Neural cell (in vitro differentiated cells): ENCODE results near the gene CCDC87. TPM values are rescaled to one million over a fixed set of nuclear protein-coding genes. Genes with fewer than 3 reads are reported as not detected.

Source experiments
- H2AFZ ChIP-seq: fragments of 200-600, 300-800 bp; sonication (generic), shearing (Covaris generic); 2 replicates; pipeline ENCODE4 v1.6.0; 2014; ENCODE audit warnings: low read depth, mild to moderate bottlenecking, antibody characterized with exemption, low read length, moderate library complexity
- H3F3A ChIP-seq: fragments of 200-600 bp; shearing (Covaris generic); 2 replicates; pipeline ENCODE4 v1.6.1; 2016; ENCODE audit warnings: mild to moderate bottlenecking, moderate library complexity, mixed read lengths, antibody characterized with exemption, low read length; ENCODE audit not compliant: insufficient read depth, poor library complexity, severe bottlenecking
- H3K27ac ChIP-seq: fragments of 200-600, 300-800 bp; sonication (generic), shearing (Covaris generic); 2 replicates; pipeline ENCODE4 v1.5.1; 2014; ENCODE audit warnings: mild to moderate bottlenecking, low read length, moderate library complexity
- H3K27me3 ChIP-seq: fragments of 300-800, 200-600 bp; sonication (generic), shearing (Covaris generic); 2 replicates; pipeline ENCODE4 v1.6.0; 2014; ENCODE audit warnings: mild to moderate bottlenecking, low read depth, low read length, moderate library complexity; ENCODE audit not compliant: insufficient read depth
- H3K36me3 ChIP-seq: fragments of 300-800, 200-600 bp; sonication (generic), shearing (Covaris generic); 2 replicates; pipeline ENCODE4 v1.5.1; 2014; ENCODE audit warnings: mild to moderate bottlenecking, antibody characterized with exemption, low read length, moderate library complexity; ENCODE audit not compliant: insufficient read depth
- H3K4me2 ChIP-seq: fragments of 300-800, 200-600 bp; sonication (generic), shearing (Covaris generic); 2 replicates; pipeline ENCODE4 v1.6.0; 2014; ENCODE audit warnings: mild to moderate bottlenecking, low read length
- H3K4me3 ChIP-seq: fragments of 300-800, 200-600 bp; sonication (generic), shearing (Covaris generic); 2 replicates; pipeline ENCODE4 v1.5.1; 2014; ENCODE audit warnings: mild to moderate bottlenecking, low read length, moderate library complexity
- H3K79me2 ChIP-seq: fragments of 200-600 bp; shearing (Covaris generic); replicated peaks from 2 replicates; pipeline ENCODE4 v1.6.0; 2014; ENCODE audit warnings: mild to moderate bottlenecking, low read length, moderate library complexity; ENCODE audit not compliant: insufficient read depth
- H3K9ac ChIP-seq: fragments of 300-800, 200-600 bp; sonication (generic), shearing (Covaris generic); 2 replicates; pipeline ENCODE4 v1.6.1; 2016; ENCODE audit warnings: mild to moderate bottlenecking, low read length, mixed read lengths
- H3K9me2 ChIP-seq: fragments of 200-600 bp; shearing (Covaris generic); 2 replicates; pipeline ENCODE4 v1.6.1; 2016; ENCODE audit warnings: mild to moderate bottlenecking, low read length, mixed read lengths; ENCODE audit not compliant: insufficient read depth
- H3K9me3 ChIP-seq: fragments of 200-600, 300-800 bp; sonication (generic), shearing (Covaris generic); 2 replicates; pipeline ENCODE4 v1.6.1; 2016; ENCODE audit warnings: mild to moderate bottlenecking, mixed run types, low read length, moderate library complexity, mixed read lengths
- H4K20me1 ChIP-seq: fragments of 200-600 bp; shearing (Covaris generic); 2 replicates; pipeline ENCODE4 v1.6.1; 2016; ENCODE audit warnings: mild to moderate bottlenecking, mixed run types; ENCODE audit not compliant: insufficient read depth
- CTCF ChIP-seq: fragments of 450-650 bp; IDR thresholded peaks from 2 replicates; pipeline ENCODE4 v1.5.1; 2014; ENCODE audit warnings: antibody characterized with exemption, mild to moderate bottlenecking, moderate library complexity; ENCODE audit not compliant: poor library complexity, severe bottlenecking
- EP300 ChIP-seq: fragments of 450-650 bp; conservative IDR thresholded peaks from 2 replicates; pipeline ENCODE4 v1.6.1; 2014; ENCODE audit warnings: antibody characterized with exemption, mild to moderate bottlenecking, moderate library complexity; ENCODE audit not compliant: poor library complexity, severe bottlenecking
- EZH2 ChIP-seq: fragments of 200-600, 300-800 bp; shearing (Covaris generic), sonication (generic); IDR thresholded peaks from 2 replicates; pipeline ENCODE4 v1.6.1; 2014; ENCODE audit warnings: antibody characterized with exemption, low read length, borderline replicate concordance, mild to moderate bottlenecking; ENCODE audit not compliant: insufficient read depth, poor library complexity, severe bottlenecking
- MXI1 ChIP-seq: fragments of 450-650 bp; conservative IDR thresholded peaks from 2 replicates; pipeline ENCODE4 v1.6.1; 2014; ENCODE audit warnings: antibody characterized with exemption, mild to moderate bottlenecking; ENCODE audit not compliant: poor library complexity, severe bottlenecking
- POLR2AphosphoS5 ChIP-seq: IDR thresholded peaks from 2 replicates; pipeline ENCODE4 v1.6.1; 2012
- RAD21 ChIP-seq: fragments of 450-650 bp; conservative IDR thresholded peaks from 2 replicates; pipeline ENCODE4 v1.6.1; 2014; ENCODE audit warnings: antibody characterized with exemption, mild to moderate bottlenecking, moderate library complexity
- REST ChIP-seq: IDR thresholded peaks from 2 replicates; pipeline ENCODE4 v1.6.1; 2012; ENCODE audit warnings: borderline replicate concordance
- SMC3 ChIP-seq: fragments of 450-650 bp; conservative IDR thresholded peaks from 2 replicates; pipeline ENCODE4 v1.6.1; 2014; ENCODE audit warnings: antibody characterized with exemption, mild to moderate bottlenecking, moderate library complexity; ENCODE audit not compliant: poor library complexity
- TAF1 ChIP-seq: IDR thresholded peaks from 2 replicates; pipeline ENCODE4 v1.6.1; 2012; ENCODE audit warnings: low read depth
- polyA plus RNA-seq: library from polyadenylated mRNA; depleted of rRNA; stranded (reverse); fragments of >200 nt; gene quantifications from 2 replicates; pipeline ENCODE4 v1.2.3, GENCODE V29; 2014

Gene CCDC87
- polyA plus RNA-seq, 1 donor from 2014 or later: not detected

- Histone ChIP-seq H4K20me1 (no peaks in the 10 kb centered on the region), H2AFZ (no peak overlapping the region), H3K9ac (no peak overlapping the region), H3K27ac (no peak overlapping the region), H3K4me3 (no peak overlapping the region), H3K27me3 (no peaks in the 10 kb centered on the region), H3K4me2 (no peak overlapping the region), H3K36me3 (no peaks in the 10 kb centered on the region), H3K9me2 (no peaks in the 10 kb centered on the region), H3F3A (no peaks in the 10 kb centered on the region), H3K79me2 (no peaks in the 10 kb centered on the region), H3K9me3 (no peaks in the 10 kb centered on the region)
- TF ChIP-seq CTCF: no peak
- no peak for TF ChIP-seq REST
- no peak for TF ChIP-seq MXI1
- no peak for TF ChIP-seq TAF1
- TF ChIP-seq EZH2: no peak
- no peak for TF ChIP-seq EP300
- no peak for TF ChIP-seq RAD21
Observed at GRCh38 chr11:66556086-66556485, 36.8 kb downstream of the CCDC87 start.

- Histone ChIP-seq H3K79me2 (no peaks in the 10 kb centered on the region), H3K9me2 (no peaks in the 10 kb centered on the region), H2AFZ (no peak overlapping the region), H3K4me2 (no peak overlapping the region), H3K4me3 (no peak overlapping the region), H3K9me3 (no peaks in the 10 kb centered on the region), H3K9ac (no peak overlapping the region), H3K27ac (no peak overlapping the region), H4K20me1 (no peaks in the 10 kb centered on the region), H3K27me3 (no peaks in the 10 kb centered on the region), H3K36me3 (no peaks in the 10 kb centered on the region), H3F3A (no peaks in the 10 kb centered on the region)
- TF ChIP-seq SMC3 (no peak), EZH2 (no peak), TAF1 (no peak), CTCF (no peak), MXI1 (no peak), POLR2AphosphoS5 (no peak), RAD21 (no peak), REST (no peak), EP300 (no peak)
Observed at GRCh38 chr11:66555416-66555815, 37.4 kb downstream of the CCDC87 start.
